ENCODE data around the gene PKIG.

The PKIG gene

GRCh38 chr20:44541992-44542391 lies 40.4 kb upstream of the PKIG start:
- no peak for TF ChIP-seq CTCF (IDR thresholded peaks at IDR 0.05; ENCODE audit: insufficient read depth, low read length, missing control alignments)
- H3K4me3 ChIP-seq (ENCODE audit: low read depth, low read length): no peak overlapping the region
- DNase-seq (ENCODE audit: low read depth, low spot score): no peak
- POLR2A ChIA-PET: no interaction called here
- CTCF ChIA-PET: interaction anchor here (0.8 to 2.8 kb wide), 5 partner anchors 14 to 68 kb away, joined by 3 to 10 read pairs (median 4); partner anchors contain the start of gene TTPAL

GRCh38 chr20:44542890-44543289 lies 39.5 kb upstream of the PKIG start:
- no peak overlapping the region for H3K4me3 ChIP-seq (ENCODE audit: low read depth, low read length)
- ChIA-PET POLR2A (no interaction called here), CTCF (interaction anchor here (0.6 to 2.8 kb wide), 4 partner anchors 15 to 67 kb away, joined by 3 to 10 read pairs (median 4); no protein-coding TSS in a partner anchor)
- no peak for DNase-seq (ENCODE audit: low read depth, low spot score)
- TF ChIP-seq CTCF (IDR thresholded peaks at IDR 0.05; ENCODE audit: insufficient read depth, low read length, missing control alignments): no peak

DNA sequence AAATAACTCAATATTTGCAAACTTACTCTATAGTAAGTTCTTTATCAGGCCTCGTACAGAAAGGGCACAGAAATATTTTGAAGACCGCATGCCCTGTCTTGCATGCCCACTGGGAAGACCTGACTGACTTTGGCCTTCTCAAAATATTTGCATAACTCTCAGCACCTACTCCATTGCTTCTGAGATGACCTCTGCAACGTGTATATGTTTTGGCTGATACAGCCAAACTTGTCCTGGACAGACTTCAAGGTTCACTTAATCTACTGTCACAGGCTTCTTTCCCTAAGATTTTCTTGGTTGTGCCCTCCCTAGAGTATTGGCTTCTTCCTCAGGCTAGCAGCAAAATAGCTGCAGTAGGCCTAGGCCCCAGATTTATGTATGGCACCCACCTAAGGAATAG lies 39.0 kb upstream of the PKIG start:
- CTCF ChIA-PET: interaction anchor here (0.6 kb wide), 1 partner anchor 42 kb away, joined by 3 read pairs; no protein-coding TSS in a partner anchor
- H3K4me3 ChIP-seq (ENCODE audit: low read depth, low read length): no peak overlapping the region
- POLR2A ChIA-PET: no interaction called here
- TF ChIP-seq CTCF (IDR thresholded peaks at IDR 0.05; ENCODE audit: insufficient read depth, low read length, missing control alignments): no peak
- no peak for DNase-seq (ENCODE audit: low read depth, low spot score)

DNA sequence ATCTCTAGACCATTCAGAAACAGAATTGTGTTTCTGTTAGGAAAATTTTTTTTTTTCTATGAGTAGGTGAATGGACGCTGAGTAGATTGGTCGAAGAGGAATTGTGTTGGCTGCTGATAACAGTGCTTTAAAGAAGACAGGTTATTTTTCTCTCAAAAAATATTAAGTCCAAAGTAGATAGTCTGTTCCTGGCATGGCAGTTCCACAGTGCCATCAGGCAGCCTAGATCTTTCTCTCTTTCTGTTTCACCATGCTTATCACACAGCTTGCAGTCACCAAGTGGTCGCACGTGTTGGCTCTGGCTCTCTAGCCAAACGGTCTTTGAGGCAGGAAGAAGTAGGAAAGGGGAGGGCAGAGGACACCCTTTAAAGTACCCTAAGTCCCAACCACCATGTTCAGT lies 38.1 kb upstream of the PKIG start:
- H3K4me3 ChIP-seq (ENCODE audit: low read depth, low read length): no peak overlapping the region
- ChIA-PET POLR2A (no interaction called here), CTCF (no interaction called here)
- TF ChIP-seq CTCF (IDR thresholded peaks at IDR 0.05; ENCODE audit: insufficient read depth, low read length, missing control alignments): no peak
- no peak for DNase-seq (ENCODE audit: low read depth, low spot score)

DNA sequence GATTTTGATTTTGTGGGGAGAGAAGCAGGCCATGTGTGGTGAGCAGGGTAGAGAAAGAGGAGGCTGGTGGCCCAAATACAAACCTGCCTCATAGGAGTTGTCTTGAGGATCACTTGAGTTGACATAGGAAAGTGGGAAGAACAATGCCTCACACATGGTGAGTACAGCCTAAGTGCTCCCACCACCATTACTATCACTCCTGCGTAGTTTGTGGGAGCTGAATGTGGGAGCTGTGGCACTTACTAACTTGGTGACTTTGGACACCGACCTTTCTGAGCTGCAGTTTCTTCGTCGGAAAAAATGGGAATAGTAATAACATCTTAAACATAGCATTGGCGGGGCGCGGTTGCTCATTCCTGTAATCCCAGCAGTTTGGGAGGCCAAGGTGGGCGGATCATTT lies 35.0 kb upstream of the PKIG start:
- CTCF ChIA-PET: interaction anchor here (1.0 to 1.9 kb wide), 3 partner anchors 9 to 63 kb away, joined by 3 to 8 read pairs (median 5); no protein-coding TSS in a partner anchor
- H3K4me3 ChIP-seq (ENCODE audit: low read depth, low read length): no peak overlapping the region
- TF ChIP-seq CTCF (IDR thresholded peaks at IDR 0.05; ENCODE audit: insufficient read depth, low read length, missing control alignments): no peak
- no peak for DNase-seq (ENCODE audit: low read depth, low spot score)
- POLR2A ChIA-PET: no interaction called here

DNA sequence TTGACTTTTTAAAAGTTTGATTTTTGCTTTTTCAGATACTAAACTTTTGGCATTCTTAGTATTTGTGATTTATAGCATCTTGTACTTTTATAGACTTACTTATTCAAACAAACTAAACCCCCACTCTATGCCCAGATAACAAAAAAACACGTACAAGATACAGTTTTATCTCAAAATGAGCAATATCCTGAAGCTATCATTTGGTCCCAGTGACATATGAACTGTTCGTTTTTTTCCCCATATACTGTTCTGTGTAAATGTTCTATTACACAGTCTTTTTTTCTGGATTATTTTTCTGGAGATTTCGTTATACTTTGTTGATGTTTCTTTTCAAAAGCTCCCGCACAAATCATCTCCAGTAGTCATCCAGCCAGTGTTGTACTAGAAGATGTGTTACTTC lies 33.3 kb upstream of the PKIG start:
- no peak for TF ChIP-seq CTCF (IDR thresholded peaks at IDR 0.05; ENCODE audit: insufficient read depth, low read length, missing control alignments)
- no peak for DNase-seq (ENCODE audit: low read depth, low spot score)
- ChIA-PET CTCF (interaction anchor here (1.1 kb wide), 1 partner anchor 11 kb away, joined by 3 read pairs; no protein-coding TSS in a partner anchor), POLR2A (no interaction called here)
- no peak overlapping the region for H3K4me3 ChIP-seq (ENCODE audit: low read depth, low read length)

Data from AG04449 (cell line).